ENCODE results near the gene BPGM.

DNA sequence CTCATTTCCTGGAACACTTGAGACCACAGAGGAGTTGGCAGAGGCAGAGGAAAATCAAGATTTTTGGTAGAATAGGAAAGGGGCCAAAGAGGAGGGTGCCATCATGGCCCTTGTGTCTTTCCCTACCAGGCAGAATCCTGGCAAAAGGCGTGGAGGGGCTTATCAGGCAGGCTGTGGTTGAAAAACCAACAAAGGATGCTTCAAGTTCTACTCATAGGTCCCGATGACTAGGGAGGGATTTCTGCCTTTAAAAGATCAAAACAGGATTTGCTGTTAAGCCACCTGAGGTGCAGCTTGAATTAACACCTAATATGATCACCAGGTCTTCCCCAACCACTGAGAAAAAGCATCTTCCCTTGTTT lies 45.7 kb downstream of the BPGM start:
- TF ChIP-seq PRDM6 (tag by site-specific recombination; IDR thresholded peaks at IDR 0.05) (no peak), YY1 (tag by site-specific recombination; IDR thresholded peaks at IDR 0.05) (no peak), ZNF404 (tag by site-specific recombination; IDR thresholded peaks at IDR 0.05) (no peak), CTCF (tag by site-specific recombination; IDR thresholded peaks at IDR 0.05) (no peak), RBAK (tag by site-specific recombination; IDR thresholded peaks at IDR 0.05) (no peak), MYNN (tag by site-specific recombination; IDR thresholded peaks at IDR 0.05; ENCODE audit: borderline replicate concordance) (no peak), ZNF560 (tag by site-specific recombination; IDR thresholded peaks at IDR 0.05; ENCODE audit: borderline replicate concordance) (no peak), ZNF184 (tag by site-specific recombination; IDR thresholded peaks at IDR 0.05) (no peak), GLI4 (tag by site-specific recombination; IDR thresholded peaks at IDR 0.05) (no peak)
- TF ChIP-seq, protein P1, sequence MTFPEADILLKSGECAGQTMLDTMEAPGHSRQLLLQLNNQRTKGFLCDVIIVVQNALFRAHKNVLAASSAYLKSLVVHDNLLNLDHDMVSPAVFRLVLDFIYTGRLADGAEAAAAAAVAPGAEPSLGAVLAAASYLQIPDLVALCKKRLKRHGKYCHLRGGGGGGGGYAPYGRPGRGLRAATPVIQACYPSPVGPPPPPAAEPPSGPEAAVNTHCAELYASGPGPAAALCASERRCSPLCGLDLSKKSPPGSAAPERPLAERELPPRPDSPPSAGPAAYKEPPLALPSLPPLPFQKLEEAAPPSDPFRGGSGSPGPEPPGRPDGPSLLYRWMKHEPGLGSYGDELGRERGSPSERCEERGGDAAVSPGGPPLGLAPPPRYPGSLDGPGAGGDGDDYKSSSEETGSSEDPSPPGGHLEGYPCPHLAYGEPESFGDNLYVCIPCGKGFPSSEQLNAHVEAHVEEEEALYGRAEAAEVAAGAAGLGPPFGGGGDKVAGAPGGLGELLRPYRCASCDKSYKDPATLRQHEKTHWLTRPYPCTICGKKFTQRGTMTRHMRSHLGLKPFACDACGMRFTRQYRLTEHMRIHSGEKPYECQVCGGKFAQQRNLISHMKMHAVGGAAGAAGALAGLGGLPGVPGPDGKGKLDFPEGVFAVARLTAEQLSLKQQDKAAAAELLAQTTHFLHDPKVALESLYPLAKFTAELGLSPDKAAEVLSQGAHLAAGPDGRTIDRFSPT (tag by site-specific recombination; IDR thresholded peaks at IDR 0.05) = no peak

All from HEK293 (cell line).